Left lung (tissue), 10 donors: Measurements from ENCODE around the gene GLI3. TPM values are rescaled to one million over a fixed set of nuclear protein-coding genes. Genes with fewer than 3 reads are reported as not detected.

Experiments used
- ATAC-seq: fragments of 200-7000 bp; cut with Tn5 transposase; one replicate; pipeline ENCODE4 v1.9.1; 2020; ENCODE audit warnings: moderate library complexity
- DNase-seq, 4 donors: peaks; one replicate each; pipeline ENCODE4 v3.0.0-alpha.2; 2013 to 2020
- H3K27ac ChIP-seq, 2 donors: fragments of 200-600 bp; sonication (generic) in 1 of 2; one replicate each; pipeline versions ENCODE4 v1.5.0 to v1.8.0; 2020 to 2021
- H3K27me3 ChIP-seq, 2 donors: fragments of 200-600 bp; sonication (generic) in 1 of 2; one replicate each; pipeline versions ENCODE4 v1.5.0 to v1.8.0; 2020 to 2021
- H3K36me3 ChIP-seq, 2 donors: fragments of 200-600 bp; sonication (generic) in 1 of 2; one replicate each; pipeline versions ENCODE4 v1.5.0 to v1.8.0; 2020 to 2021
- H3K4me1 ChIP-seq, 2 donors: fragments of 200-600 bp; one replicate each; pipeline ENCODE4 v1.8.0; 2021
- H3K4me3 ChIP-seq, 2 donors: fragments of 200-600 bp; sonication (generic) in 1 of 2; one replicate each; pipeline versions ENCODE4 v1.5.0 to v1.8.0; 2020 to 2021; ENCODE audit warnings: mild to moderate bottlenecking in 1 of 2
- H3K9me3 ChIP-seq, 2 donors: fragments of 200-600 bp; sonication (generic) in 1 of 2; one replicate each; pipeline versions ENCODE4 v1.5.0 to v1.8.0; 2020 to 2021
- intact Hi-C, 2 donors: fragments of 100-400 bp; cut with DNase I; formaldehyde crosslinking; loops; one replicate each; pipeline versions ENCODE4 v1.11.2 to v1.14.2; 2022
- polyA plus RNA-seq, 6 donors: library from polyadenylated mRNA; unstranded; fragments of 120-200 nt; gene quantifications; one replicate each; pipeline ENCODE4 v1.2.1, GENCODE V29; 2013; ENCODE audit not compliant: insufficient read length in 6 of 6
- total RNA-seq, 2 donors: library from RNA; stranded (reverse); fragmentation: NEBNext Ultra II Directional; extraction: Animal tissue kit (Norgen Biotek cat#: 25700); gene quantifications; one replicate each; pipeline ENCODE4 v1.2.1, GENCODE V29; 2021
- TF ChIP-seq, protein P1 (sequence below), 2 donors: fragments of 200-600 bp; sonication (generic) in 1 of 2; IDR thresholded peaks; one replicate each; pipeline versions ENCODE4 v1.5.0 to v1.8.0; 2021; ENCODE audit warnings: antibody characterized with exemption in 2 of 2
- donor health status: DM: no; HTN: yes; CAD: no.
- donor health status: DM: no; HTN: no; CAD: no.

Gene GLI3
- total and polyA plus RNA-seq, 8 donors = 20.3 to 38.0 (median 31.3) TPM

DNA sequence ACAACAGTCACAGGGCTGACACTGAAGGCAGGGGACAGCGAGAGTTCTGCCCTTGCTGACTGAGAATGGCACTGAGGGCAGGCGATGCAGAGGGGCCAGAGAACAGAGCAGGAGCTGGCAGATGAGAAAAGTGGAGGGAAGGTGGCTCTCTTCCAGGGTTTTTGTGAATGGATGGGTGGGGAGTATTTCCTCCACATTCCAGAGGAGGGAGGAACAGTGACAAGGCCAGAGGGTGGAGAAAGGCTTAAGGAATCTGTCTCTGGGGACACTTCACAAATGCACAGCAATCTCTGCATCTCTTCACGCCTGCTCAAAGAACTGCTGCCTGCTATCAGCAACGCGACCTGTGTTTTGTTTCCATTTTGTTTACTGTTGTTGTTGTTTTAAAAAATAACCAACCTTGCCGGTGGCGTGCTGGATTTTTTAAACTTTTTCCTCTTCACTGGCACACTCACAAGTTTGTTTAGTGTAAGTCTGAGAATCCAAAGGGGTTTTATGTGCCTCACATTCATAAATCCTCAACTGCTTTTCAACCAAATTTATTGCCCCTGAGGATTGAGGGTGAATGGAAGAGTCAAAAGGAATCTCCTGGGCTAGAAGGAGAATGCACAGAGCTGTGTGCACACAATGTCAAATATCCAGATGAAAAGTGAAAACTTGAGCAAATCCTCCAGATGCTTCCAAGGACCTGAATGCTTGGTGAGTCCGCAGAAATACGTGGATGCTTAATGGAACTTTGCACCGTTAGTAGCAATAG is 129.3 kb downstream of the GLI3 start:
- ATAC-seq (peak; percentile 69), DNase-seq (peak in 1 of 4 donors; percentile 30)
- intact Hi-C loops = no loop called here

GRCh38 chr7:42106562-42106961 is 130.4 kb downstream of the GLI3 start:
- TF ChIP-seq, protein P1, sequence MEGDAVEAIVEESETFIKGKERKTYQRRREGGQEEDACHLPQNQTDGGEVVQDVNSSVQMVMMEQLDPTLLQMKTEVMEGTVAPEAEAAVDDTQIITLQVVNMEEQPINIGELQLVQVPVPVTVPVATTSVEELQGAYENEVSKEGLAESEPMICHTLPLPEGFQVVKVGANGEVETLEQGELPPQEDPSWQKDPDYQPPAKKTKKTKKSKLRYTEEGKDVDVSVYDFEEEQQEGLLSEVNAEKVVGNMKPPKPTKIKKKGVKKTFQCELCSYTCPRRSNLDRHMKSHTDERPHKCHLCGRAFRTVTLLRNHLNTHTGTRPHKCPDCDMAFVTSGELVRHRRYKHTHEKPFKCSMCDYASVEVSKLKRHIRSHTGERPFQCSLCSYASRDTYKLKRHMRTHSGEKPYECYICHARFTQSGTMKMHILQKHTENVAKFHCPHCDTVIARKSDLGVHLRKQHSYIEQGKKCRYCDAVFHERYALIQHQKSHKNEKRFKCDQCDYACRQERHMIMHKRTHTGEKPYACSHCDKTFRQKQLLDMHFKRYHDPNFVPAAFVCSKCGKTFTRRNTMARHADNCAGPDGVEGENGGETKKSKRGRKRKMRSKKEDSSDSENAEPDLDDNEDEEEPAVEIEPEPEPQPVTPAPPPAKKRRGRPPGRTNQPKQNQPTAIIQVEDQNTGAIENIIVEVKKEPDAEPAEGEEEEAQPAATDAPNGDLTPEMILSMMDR (IDR thresholded peaks at IDR 0.05) = no peak
- no peak for DNase-seq
- H3K4me1 ChIP-seq = peaks cover 12 to 28% of the 10 kb centered on the region in 2 donors
- intact Hi-C loops = no loop called here
- no peaks in the 10 kb centered on the region for H3K9me3 ChIP-seq
- no peak overlapping the region for H3K27ac ChIP-seq
- no peak overlapping the region for H3K4me3 ChIP-seq
- no peaks in the 10 kb centered on the region for H3K27me3 ChIP-seq
- ATAC-seq = no peak
- no peaks in the 10 kb centered on the region for H3K36me3 ChIP-seq

More for the DNA sequence above, 129.3 kb downstream of the GLI3 start:
- H3K4me1 ChIP-seq = peaks cover 12 to 28% of the 10 kb centered on the region in 2 donors
- no peak overlapping the region for H3K4me3 ChIP-seq
- TF ChIP-seq, protein P1 (IDR thresholded peaks at IDR 0.05) = no peak
- H3K36me3 ChIP-seq = no peaks in the 10 kb centered on the region
- no peaks in the 10 kb centered on the region for H3K27me3 ChIP-seq
- H3K9me3 ChIP-seq = no peaks in the 10 kb centered on the region
- H3K27ac ChIP-seq = no peak overlapping the region

DNA sequence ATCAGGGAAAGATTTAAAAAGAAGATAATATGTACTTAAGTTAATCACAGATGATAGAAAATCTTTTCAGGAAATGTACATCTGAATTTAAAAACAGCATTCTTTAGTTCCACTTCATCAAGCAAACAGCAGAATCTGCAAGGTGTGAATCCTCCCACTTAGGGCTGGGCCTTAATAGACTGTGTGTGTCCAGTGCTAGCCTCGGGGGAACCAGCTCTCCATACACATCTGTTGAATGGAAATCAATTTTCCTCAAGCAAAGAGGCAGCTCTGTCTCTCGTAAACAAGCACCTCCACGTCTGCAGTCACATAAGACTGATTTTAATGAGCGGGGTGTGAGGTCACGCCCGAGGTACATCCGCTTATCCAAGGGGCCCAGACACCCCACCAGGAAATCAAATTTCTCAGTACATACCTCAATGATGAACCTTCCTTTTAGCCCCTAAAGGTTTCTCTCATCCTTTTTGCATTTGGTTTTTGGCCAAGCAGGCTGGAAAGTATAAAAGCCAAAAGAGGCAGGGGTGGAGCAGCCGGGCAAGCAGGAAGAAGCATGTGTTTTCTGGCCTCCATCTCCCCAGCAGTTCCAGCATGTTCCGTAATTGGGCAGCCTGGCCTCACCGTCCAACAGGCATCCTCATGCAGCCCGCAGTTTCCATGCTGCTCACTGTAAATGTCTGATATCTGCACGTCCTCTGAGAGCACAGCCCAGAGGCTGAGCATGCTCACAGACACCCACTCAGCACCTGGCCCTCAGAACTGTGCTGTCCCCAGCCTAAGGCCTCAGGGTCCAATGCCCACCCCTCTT is 131.3 kb downstream of the GLI3 start:
- Histone ChIP-seq H3K27ac (no peak overlapping the region), H3K36me3 (no peaks in the 10 kb centered on the region), H3K4me1 (peaks cover 12 to 28% of the 10 kb centered on the region in 2 donors), H3K27me3 (no peaks in the 10 kb centered on the region), H3K4me3 (no peak overlapping the region), H3K9me3 (no peaks in the 10 kb centered on the region)
- ATAC-seq = no peak
- TF ChIP-seq, protein P1 (IDR thresholded peaks at IDR 0.05) = no peak
- intact Hi-C loops = no loop called here
- DNase-seq = peak in 1 of 4 donors; percentile 28

- DNase-seq (no peak), ATAC-seq (no peak)
- Histone ChIP-seq H3K36me3 (no peaks in the 10 kb centered on the region), H3K4me3 (no peak overlapping the region), H3K9me3 (no peaks in the 10 kb centered on the region), H3K27me3 (no peaks in the 10 kb centered on the region), H3K27ac (no peak overlapping the region), H3K4me1 (peaks cover 12 to 27% of the 10 kb centered on the region in 2 donors)
- intact Hi-C loops = no loop called here
- TF ChIP-seq, protein P1 (IDR thresholded peaks at IDR 0.05) = no peak
These were observed 132.3 kb downstream of the GLI3 start for GRCh38 chr7:42104694-42105093.

- Histone ChIP-seq H3K9me3 (no peaks in the 10 kb centered on the region), H3K4me3 (no peak overlapping the region), H3K36me3 (no peaks in the 10 kb centered on the region), H3K27ac (no peak overlapping the region), H3K27me3 (no peaks in the 10 kb centered on the region), H3K4me1 (peaks cover 12 to 22% of the 10 kb centered on the region in 2 donors)
- TF ChIP-seq, protein P1 (IDR thresholded peaks at IDR 0.05) = no peak
- DNase-seq (no peak), ATAC-seq (peak; percentile 12)
- intact Hi-C loops = no loop called here
These were observed 132.8 kb downstream of the GLI3 start for GRCh38 chr7:42104231-42104630.
